GM19328 (cell line): ENCODE data around the gene ANKMY1.

ENCODE experiments used
- ATAC-seq: cut with Tn5 transposase; IDR thresholded peaks from one replicate; pipeline ENCODE4 v1.9.1; 2021; ENCODE audit warnings: mild to moderate bottlenecking, moderate library complexity; ENCODE audit not compliant: unreplicated experiment

The ANKMY1 gene

DNA sequence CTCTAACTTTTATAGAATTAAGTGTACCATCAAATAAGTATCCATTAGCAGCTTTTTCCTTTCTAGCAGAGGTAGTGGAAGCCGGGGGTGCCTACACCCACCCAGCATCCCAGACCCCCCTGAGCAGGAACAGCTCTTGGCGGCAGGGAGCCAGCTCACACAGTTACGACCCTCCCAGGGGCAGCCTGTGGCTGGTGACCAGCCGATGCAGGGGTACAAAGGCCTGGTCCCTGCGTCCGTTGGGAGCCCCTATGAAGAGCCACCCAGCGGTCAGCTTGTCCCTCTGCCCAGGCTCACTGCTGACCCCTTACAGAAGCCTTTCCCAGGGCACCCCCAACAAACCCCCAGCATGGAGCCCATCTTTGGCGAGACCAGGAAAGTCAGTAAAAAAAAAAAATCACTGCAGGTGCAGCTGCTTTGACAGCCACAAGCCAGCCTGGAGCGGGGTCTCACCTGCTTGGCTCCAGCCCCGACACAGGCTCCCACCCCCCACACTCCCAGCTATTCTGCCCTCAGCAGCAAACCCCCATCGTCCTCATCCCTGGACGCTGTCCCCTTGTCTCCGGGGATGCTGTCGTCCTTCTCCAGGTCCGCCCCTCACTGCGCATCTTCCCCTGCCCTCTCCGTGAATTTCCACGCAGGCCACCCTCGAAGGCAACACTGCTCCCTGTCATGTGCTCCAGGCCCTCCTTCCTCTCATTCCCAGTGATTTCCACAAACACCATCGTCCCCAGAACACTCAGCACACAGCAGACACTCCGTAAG lies 79.3 kb downstream of the ANKMY1 start:
- no peak for ATAC-seq

DNA sequence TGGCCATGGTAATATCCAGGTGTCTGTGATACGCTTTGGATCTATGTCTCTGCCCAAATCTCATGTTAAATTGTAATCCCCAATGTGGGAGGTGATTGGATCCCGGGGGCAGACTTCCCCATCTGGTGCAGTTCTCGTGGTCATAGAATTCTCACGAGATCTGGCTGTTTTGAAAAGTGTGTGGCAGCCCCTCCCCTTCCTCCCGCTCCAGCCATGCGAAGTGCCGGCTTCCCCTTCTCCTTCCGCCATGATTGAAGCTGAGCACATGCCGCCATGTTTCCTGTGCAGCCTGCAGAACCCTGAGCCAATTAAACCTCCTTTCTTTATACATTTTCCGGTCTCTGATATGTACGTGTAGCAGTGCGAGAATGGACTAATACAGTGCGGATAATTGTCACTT lies 79.9 kb downstream of the ANKMY1 start:
- no peak for ATAC-seq

DNA sequence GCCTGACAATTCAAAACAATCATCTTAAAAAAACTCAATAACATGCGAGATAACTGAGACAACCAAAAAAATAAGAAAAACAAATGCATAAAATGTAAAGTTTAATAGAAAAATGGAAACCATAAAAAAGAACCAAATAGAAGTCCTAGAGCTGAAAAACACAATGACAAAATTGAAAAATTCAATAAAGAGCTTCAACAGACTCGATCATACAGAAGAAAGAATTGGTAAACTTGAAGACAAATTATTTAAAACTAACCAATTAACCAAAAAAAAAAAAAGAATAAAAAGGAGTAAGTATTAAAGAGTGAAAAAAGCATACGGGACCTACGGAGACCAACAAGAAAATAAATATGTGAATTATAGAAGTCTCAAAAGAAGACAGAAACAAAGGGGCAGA lies 84.6 kb downstream of the ANKMY1 start:
- no peak for ATAC-seq

DNA sequence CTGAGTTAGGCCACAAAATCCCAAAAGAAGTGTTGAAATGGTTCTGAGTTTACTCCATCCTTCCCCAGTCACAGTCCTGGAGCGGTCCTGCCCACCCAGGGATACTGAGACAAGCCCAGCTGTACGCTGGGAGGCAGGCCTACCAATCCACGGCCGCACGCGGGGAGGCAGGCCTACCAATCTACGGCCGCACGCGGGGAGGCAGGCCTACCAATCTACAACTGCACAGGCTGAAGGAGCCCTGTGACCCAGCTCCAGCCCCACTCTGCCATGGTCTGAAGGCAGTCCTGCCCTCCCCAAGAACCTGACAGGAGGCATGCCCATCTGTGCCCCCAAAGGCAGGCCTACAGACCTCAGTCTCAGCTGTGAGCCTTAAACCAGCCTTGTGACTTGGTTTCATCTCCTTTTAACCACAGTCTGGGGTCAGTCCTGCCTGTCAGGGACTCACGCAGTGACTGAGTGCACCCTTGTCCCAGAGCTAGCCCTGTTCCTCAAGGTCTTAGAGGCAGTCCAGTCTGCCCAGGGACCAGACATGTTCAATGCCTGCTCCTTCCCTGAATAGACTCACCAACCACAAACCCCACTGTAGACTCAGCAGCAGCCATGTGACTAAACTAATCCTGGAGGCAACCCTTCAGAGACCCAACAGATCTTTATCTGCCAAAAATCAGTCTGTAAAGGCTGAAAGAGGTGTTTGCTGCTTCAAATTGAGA lies 85.6 kb downstream of the ANKMY1 start:
- no peak for ATAC-seq

DNA sequence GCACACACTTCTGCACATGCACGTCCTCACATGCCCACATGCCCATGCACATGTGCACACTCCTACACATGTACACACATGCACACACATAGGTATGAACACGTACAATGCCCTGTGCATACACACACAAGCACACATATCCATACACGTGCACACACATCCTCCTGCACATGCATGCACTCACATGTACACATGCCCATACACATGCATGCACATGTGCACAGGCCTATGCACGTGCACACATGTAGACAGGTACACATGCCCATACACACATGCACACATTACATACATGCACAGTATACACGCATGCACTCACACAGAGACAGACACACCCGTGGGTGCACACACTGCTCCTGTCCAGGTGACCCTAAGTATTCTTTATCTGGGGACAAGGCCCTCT lies 88.0 kb downstream of the ANKMY1 start:
- ATAC-seq = no peak

DNA sequence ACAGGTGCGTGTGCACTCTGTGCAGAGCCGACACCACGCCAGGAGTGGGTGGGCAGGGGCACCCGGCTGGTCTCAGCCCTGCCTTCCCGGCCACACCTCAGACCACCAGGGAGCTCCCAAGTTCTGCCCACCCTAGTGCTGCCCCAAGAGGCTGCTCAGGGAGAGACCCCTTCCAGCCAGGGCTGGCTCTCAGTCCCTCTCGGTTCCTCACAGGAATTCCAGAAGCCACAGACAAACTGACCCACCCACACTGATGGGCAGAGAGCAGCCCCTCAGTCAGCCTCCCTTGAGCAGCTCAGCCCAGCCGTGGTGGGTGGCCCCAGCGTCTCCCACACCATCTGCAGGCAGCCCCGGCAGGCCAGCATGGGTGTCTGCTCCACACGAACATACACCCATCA lies 88.5 kb downstream of the ANKMY1 start:
- ATAC-seq = no peak

DNA sequence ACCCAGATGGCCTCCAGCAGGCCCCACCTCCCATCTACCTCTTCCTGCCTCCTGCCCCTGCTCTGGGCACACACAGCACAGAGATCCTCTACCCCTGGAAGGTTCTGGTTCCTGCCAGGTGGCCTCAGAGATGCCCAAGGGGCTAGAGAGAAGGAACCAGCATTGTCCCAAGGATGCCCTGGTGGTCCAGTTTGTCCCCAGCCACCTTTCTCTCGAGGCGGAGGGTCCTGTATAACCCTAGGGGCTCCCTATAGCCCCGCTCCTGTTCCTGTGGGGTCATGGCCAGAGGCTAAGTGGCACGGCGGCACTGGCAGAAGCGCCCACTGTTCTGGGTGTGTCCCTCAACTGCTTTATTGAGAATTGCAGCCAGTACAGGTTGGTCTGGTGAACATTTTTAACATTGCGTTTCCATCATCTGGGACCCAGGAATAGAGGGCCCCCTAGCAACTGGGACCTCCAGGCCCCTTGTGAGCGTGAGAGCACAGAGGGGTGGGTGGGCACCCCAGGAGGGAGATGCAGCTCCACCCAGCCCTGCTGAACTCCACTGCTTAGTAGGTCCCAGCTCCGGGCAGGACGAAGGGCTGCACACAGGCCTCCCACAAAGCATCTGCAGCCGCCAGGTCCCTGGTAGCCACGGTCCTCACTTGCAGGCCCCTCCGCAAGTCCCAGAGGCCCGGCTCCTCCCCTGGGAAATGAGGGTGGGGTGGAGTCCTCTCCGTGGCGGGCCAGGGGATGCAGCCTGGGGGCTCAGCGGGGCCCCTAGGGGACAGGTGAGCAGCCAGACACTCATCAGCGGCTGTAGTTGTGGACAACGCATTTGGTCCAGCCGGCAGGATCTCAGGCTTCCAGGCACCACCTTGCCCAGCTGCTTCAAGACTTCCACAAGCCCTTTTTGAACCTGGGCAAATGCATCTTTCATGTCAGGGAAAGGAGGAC lies 89.2 kb downstream of the ANKMY1 start:
- no peak for ATAC-seq

DNA sequence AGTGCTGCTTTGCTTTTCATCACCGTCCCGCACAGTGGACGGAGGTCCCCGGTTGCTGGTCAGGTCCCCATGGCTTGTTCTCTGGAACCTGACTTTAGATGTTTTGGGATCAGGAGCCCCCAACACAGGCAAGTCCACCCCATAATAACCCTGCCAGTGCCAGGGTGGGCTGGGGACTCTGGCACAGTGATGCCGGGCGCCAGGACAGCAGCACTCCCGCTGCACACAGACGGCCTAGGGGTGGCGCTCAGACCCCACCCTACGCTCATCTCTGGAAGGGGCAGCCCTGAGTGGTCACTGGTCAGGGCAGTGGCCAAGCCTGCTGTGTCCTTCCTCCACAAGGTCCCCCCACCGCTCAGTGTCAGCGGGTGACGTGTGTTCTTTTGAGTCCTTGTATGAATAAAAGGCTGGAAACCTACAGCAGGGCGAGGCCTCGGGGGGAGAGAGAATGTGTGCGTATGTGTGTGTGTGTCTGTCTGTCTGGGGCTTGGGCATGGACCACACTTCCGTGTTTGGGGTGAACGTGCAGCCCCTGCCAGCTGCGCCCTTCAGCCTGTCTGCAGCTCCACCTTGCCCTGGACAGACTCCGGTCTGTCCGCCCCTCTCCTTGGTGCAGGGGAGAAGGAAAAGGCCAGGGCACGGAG lies 90.0 kb downstream of the ANKMY1 start:
- no peak for ATAC-seq

DNA sequence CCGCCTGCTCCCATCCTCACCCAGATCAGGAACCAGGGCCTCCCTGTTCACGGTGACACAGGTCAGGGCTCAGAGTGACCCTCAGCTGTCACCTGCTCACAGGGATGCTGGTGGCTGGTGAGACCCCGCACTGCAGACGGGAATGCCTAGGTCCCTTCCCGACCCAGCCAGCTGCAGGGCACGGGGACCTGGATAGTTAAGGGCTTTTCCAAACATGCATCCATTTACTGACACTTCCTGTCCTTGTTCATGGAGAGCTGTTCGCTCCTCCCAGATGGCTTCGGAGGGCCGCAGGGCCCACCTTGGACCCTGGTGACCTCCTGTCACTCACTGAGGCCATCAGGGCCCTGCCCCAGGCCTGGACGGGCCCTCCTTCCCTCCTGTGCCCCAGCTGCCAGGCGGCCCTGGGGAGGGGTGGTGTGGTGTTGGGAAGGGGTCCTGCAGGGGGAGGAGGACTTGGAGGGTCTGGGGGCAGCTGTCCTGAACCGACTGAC lies 90.6 kb downstream of the ANKMY1 start:
- no peak for ATAC-seq

DNA sequence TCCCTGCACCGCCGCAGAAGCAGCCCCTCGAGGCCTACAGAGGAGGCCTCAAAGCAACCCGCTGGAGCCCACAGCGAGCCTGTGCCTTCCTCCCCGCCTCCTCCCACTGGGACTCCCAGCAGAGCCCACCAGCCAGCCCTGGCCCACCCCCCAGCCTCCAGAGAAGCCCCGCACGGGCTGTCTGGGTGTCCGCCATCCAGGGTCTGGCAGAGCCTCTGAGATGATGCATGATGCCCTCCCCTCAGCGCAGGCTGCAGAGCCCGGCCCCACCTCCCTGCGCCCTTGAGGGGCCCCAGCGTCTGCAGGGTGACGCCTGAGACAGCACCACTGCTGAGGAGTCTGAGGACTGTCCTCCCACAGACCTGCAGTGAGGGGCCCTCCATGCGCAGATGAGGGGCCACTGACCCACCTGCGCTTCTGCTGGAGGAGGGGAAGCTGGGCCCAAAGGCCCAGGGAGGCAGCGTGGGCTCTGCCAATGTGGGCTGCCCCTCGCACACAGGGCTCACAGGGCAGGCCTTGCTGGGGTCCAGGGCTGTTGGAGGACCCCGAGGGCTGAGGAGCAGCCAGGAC lies 91.1 kb downstream of the ANKMY1 start:
- no peak for ATAC-seq

DNA sequence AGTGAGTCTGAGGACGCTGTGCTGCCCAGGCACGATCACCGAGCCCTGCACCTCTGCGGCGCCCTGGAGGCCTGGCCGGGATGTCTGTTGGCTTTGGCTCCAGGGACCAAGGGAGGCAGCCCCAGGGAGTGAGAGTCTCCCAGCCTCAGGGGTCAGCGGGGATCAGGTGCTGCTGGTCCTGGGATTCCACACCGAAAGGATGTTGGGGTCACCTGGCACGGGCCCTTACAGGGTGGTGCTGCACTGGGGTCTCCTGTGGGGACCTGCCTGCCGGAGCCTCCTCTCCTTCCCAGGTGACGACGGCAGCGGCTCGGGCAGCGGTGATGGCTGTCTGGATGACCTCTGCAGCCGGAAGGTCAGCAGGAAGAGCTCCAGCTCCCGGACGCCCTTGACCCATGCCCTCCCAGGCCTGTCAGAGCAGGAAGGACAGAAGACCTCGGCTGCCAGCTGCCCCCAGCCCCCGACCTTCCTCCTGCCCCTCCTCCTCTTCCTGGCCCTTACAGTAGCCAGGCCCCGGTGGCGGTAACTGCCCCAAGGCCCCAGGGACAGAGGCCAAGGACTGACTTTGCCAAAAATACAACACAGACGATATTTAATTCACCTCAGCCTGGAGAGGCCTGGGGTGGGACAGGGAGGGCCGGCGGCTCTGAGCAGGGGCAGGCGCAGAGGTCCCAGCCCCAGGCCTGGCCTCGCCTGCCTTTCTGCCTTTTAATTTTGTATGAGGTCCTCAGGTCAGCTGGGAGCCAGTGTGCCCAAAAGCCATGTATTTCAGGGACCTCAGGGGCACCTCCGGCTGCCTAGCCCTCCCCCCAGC lies 91.8 kb downstream of the ANKMY1 start:
- no peak for ATAC-seq

DNA sequence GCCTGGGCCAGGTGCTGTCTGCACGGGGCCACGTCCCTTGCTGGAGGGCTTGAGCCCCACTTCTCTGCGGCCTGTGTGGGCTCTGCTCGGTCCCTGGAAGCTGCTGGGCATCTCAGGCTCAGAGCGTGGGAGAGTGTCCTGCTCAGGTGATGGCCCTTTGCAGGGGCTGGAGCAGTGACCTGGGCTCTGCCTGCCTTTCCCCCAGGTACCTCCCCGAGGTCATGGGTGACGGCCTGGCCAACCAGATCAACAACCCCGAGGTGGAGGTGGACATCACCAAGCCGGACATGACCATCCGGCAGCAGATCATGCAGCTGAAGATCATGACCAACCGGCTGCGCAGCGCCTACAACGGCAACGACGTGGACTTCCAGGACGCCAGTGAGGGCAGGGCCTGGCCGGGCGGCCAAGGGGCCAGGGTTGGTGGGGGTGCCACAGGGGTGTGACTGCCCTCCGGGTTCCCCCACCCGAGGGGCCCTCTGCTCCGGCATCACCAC lies 92.5 kb downstream of the ANKMY1 start:
- ATAC-seq = no peak

DNA sequence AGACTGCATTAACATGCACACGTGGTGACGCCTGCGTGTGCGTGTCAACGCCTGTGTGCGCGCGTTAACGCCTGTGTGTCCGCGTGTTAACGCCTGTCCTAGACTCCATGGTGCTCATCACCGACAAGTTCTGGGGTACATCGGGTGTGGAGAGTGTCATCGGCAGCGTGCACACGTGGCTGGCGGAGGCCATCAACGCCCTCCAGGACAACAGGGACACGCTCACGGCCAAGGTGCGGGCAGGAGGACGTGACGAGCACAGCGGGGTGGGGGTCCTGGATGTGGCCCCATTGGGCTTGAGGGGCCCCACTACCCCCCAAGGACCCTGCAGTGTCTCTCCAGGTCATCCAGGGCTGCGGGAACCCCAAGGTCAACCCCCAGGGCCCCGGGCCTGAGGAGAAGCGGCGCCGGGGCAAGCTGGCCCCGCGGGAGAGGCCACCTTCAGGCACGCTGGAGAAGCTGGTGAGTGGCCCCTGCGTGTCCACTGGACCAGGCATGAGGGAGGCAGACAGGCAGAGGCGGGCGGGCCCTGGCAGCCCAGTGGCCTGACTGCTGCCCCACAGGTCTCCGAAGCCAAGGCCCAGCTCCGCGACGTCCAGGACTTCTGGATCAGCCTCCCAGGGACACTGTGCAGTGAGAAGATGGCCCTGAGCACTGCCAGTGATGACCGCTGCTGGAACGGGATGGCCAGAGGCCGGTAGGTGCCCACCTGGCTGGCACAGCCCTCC lies 93.1 kb downstream of the ANKMY1 start:
- no peak for ATAC-seq

DNA sequence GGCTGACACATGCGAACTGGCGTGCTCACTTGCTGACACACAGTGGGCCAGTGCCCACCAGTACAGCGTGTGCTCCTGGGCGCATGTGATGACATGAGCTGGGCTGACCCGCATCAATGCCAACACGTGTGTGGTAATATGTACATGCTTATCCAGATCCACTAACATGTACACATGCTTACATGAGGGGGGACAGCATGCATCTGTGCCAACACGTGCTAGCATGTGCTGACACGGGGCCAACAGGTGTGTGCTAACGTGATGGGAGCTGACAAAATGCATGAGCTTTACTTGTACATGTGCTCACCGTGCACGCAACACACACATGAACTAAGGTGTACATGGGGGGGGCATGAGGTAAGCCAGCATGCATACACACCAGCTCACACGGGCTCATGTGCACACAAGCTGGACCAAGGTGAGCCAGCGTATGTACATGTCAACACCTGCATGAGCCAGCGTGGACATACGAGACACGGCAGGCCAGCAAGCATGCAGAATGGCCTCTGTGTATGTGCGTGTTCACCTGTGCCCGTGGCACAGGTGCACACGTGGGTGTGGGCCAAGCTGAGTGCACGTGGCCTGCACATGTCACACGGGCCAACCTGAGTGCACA lies 93.8 kb downstream of the ANKMY1 start:
- ATAC-seq = no peak

DNA sequence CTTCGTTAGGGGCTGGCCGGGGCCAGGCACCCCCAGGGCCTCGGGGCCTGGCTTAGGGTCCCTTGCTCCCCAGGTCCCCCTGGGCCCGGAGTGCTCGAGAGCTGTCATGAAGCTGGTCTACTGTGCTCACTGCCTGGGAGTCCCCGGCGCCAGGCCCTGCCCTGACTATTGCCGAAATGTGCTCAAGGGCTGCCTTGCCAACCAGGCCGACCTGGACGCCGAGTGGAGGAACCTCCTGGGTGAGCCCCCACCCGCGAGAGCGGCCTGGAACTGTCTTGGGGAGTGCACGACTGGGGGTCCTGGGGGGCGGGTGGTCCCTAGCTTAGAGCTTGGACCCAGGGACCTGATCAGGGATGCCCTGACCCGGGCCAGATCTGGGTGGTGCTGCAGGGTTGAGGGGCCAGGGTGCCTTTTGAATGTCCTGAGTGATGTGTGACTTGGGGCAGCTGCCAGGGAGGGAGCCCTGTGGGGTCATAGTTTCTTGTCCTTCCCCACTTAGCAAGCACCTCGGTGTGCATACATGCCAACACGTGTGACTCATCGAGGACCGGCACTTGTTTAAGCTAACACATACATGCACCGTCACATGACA lies 94.4 kb downstream of the ANKMY1 start:
- no peak for ATAC-seq

DNA sequence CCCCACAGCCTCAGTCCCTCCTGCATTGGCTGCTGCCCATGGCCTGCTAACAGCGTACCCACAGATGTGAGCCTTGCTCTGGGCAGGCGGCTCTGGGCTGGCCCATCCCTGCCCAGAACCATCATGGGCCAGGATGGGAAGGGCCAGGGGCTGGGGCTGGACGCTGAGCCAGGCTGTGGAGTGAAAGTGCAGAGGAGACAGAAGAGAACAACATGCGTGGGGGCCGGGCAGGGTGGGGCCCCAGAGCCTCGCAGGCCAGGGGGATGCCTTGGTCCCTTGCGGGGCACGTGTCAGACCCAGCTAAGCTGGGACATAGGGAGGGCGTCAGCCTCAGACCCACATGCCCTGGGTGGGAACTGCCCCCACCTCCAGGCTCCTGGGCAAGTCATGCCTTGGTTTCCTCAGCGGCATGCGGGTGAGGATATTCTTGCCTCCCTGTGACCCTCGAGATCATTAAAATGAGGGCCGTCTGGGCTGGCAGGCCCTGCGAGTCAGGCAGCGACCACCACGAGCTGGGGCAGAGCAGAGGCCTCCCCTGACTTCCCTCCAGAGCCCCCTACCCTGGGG lies 95.0 kb downstream of the ANKMY1 start:
- ATAC-seq = no peak

DNA sequence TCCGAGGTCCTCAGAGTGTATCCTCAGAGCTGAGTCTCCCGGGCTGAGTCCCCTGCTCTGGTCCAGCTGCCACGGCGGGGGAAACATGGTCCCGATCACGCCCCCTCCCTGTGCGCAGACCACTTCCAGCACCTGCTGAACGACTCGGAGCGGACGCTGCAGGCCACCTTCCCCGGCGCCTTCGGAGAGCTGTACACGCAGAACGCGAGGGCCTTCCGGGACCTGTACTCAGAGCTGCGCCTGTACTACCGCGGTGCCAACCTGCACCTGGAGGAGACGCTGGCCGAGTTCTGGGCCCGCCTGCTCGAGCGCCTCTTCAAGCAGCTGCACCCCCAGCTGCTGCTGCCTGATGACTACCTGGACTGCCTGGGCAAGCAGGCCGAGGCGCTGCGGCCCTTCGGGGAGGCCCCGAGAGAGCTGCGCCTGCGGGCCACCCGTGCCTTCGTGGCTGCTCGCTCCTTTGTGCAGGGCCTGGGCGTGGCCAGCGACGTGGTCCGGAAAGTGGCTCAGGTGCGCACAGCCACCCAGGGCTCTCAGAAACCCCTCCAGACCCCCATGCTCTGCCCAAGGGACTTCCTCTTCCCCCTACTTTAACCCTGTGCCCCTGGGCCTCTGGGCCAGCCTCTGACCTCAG lies 95.6 kb downstream of the ANKMY1 start:
- no peak for ATAC-seq
